GM13977 (cell line): ENCODE results near the gene CDH4.

Source experiments
- DNase-seq: peaks from one replicate; pipeline ENCODE4 v3.0.0; 2012; ENCODE audit warnings: low spot score
- CTCF ChIP-seq: IDR thresholded peaks from 2 replicates; pipeline ENCODE4 v1.5.1; 2012; ENCODE audit warnings: mild to moderate bottlenecking, control low read depth; ENCODE audit not compliant: insufficient read depth; ENCODE audit errors: extremely low read depth, missing control alignments
- in situ Hi-C: fragments of 300-500 bp; cut with MboI; formaldehyde crosslinking; loops from one replicate; pipeline ENCODE4 v1.12.0; 2022; ENCODE audit warnings: low sequenced_read_pairs, low pct_unique_long_range_greater_than_20kb, mixed read lengths, inconsistent platforms; ENCODE audit not compliant: unreplicated experiment

CDH4 gene

GRCh38 chr20:61844621-61845020, 592.6 kb downstream of the CDH4 start:
- no peak for TF ChIP-seq CTCF
- in situ Hi-C loops, result loop anchor here (25.0 kb wide), 1 partner anchor 107 kb away; no protein-coding TSS in a partner anchor
- DNase-seq, result no peak

GRCh38 chr20:61845233-61845671, 593.2 kb downstream of the CDH4 start:
- no peak for TF ChIP-seq CTCF
- in situ Hi-C loops, result loop anchor here (25.0 kb wide), 1 partner anchor 108 kb away; no protein-coding TSS in a partner anchor
- DNase-seq, result no peak

- DNase-seq, result no peak
Measured at GRCh38 chr20:61846074-61846473, 594.0 kb downstream of the CDH4 start.

GRCh38 chr20:61846741-61847419, 594.8 kb downstream of the CDH4 start:
- in situ Hi-C loops, result loop anchor here (25.0 kb wide), 1 partner anchor 110 kb away; no protein-coding TSS in a partner anchor
- TF ChIP-seq CTCF, result no peak
- no peak for DNase-seq

More at GRCh38 chr20:61846074-61846473, 594.0 kb downstream of the CDH4 start:
- in situ Hi-C loops, result loop anchor here (25.0 kb wide), 1 partner anchor 109 kb away; no protein-coding TSS in a partner anchor
- no peak for TF ChIP-seq CTCF

GRCh38 chr20:61847420-61847748, 595.3 kb downstream of the CDH4 start:
- no peak for DNase-seq
- in situ Hi-C loops, result loop anchor here (25.0 kb wide), 1 partner anchor 110 kb away; no protein-coding TSS in a partner anchor
- no peak for TF ChIP-seq CTCF

GRCh38 chr20:61847986-61848385, 595.9 kb downstream of the CDH4 start:
- in situ Hi-C loops, result loop anchor here (25.0 kb wide), 1 partner anchor 111 kb away; no protein-coding TSS in a partner anchor

More at GRCh38 chr20:61847986-61848385, 595.9 kb downstream of the CDH4 start:
- no peak for DNase-seq
- TF ChIP-seq CTCF, result no peak
